Hematopoietic multipotent progenitor cell treated with erythropoietin and hydrocortisone succinate and interleukin-3 and kit ligand, for 4 days (in vitro differentiated cells): Measurements from ENCODE around the gene PRKAR1B.
A peak's percentile ranks its signal among the peaks of the same experiment; 100 is the strongest.

Experiments
- DNase-seq: peaks from one replicate; pipeline ENCODE4 v3.0.0-alpha.2; 2015

Gene PRKAR1B

GRCh38 chr7:739983-740942 lies 13.2 kb upstream of the PRKAR1B start:
- no peak for DNase-seq

DNA sequence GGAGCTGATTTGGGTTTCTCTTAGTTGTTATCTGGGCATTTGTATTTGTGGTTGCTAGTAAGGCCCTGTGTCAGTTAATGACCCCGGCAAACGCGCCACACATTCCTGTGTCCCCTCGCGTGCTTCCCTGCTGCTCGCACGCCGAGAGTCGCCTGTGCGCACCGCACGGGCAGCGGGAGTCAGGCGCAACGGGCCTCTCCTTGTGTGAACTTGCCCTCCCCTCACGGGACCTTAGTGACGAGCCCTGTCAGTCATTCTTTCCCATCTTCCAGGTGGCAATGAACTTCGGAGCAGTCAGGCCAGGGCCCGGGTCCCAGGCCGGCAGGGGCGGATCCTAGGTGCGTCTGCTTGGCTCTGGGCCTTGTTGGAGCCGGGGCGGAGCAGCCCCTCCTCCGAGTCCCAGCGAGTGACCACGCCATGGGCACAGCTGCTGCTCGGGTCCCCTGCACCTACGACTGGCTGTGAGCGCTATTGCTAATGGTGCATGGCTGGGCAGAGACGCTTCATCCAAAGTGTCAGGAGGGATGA lies 12.4 kb upstream of the PRKAR1B start:
- DNase-seq = no peak

DNA sequence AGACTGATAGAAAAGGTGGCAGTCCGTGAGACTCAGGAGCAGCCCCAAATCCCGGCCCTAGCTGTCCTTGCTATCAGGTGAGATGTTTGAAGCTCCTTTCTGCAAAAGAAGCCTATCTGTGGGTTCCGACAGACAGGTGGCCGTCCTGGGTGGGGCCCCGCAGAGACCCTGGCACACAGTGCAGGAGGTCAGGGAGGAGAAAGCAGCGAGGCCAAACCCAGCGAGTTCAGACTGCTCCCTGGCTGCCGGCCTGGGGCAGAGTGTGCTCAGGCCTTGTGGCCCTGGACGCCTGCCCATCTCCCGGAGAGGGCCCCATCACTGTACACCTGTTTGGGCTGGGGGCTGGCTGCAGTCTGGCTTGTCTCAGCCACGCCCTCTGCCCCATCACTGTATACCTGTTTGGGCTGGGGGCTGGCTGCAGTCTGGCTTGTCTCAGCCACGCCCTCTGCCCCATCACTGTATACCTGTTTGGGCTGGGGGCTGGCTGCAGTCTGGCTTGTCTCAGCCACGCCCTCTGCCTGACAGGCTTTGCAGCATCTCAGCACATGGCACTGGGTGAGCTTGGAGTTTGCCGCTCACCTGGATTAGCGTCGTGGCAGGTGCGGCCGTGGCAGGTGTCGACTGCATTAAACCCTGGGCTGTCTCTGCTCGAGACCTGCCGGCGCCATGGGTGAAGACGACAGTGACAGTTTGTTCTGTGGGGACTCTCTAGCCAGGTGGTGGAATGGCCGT lies 11.8 kb upstream of the PRKAR1B start:
- no peak for DNase-seq

DNA sequence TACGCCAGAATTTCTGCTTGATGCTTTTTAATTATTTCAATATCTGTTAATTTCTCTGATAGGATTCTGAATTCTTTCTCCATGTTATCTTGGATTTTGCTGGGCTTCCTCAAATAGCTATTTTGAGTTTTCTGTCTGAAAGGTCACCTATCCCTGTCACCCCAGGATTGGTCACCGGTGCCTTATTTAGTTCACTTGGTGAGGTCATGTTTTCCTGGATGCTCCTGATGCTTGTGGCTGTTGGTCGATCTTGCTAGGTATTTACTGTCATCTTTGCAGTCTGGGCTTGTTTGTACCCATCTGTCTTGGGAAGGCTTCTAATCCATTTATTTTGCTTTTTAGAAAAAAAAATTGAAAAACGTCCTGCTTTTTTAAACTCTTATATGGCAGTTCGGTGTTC lies 11.2 kb upstream of the PRKAR1B start:
- DNase-seq = no peak

DNA sequence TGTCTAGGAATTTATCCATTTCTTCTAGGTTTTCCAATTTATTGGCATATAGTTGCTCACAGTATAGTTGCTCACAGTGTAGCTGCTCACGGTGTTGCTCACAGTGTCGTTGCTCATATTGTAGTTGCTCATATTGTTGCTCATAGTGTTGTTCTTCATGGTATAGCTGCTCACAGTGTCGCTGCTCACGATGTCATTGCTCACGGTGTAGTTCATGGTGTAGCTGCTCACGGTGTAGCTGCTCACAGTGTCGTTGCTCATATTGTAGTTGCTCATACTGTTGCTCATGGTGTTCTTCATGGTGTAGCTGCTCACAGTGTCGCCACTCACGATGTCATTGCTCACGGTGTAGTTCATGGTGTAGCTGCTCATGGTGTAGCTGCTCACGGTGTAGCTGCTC lies 7.7 kb upstream of the PRKAR1B start:
- no peak for DNase-seq

DNA sequence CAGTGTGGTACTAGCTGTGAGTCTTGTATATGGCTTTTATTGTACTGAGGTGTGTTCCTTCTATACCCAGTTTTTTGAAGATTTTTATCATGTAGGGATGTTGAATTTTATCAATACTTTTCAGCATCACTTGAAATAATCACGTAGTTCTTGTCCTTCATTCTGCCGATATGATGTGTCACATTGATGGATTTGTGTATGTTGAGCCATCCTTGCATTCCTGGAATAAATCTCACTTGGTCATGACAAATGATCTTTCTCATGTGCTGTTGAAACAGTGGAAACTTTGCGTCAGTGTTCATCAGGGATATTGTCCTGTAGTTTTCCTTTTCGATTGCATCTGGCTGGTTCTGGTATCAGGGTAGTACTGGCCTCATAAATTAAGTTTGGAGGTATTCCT lies 7.1 kb upstream of the PRKAR1B start:
- peak; percentile 21 for DNase-seq

DNA sequence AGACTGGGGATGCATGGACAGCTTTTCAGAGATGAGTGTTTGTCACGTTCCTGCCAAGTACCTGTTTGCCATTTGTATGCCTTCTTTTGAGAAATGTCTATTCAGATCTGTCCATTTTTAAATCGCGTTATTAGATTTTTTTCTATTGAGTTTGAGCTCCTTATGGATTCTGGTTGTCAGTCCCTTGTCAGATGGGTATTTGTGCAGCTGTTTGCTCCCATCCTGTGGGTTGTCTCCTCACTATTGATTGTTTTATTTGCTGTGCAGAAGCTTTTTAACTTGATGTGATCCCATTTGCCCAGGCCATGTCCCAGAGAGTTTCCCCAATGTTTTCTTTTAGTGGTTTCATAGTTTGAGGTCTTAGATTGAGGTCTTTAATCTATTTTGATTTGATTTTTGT lies 5.5 kb upstream of the PRKAR1B start:
- DNase-seq = no peak

- peak; percentile 45 for DNase-seq
These were observed 5.0 kb upstream of the PRKAR1B start for GRCh38 chr7:732094-732541.

- no peak for DNase-seq
These were observed 4.5 kb upstream of the PRKAR1B start for GRCh38 chr7:731440-732085.

- no peak for DNase-seq
These were observed 3.7 kb upstream of the PRKAR1B start for GRCh38 chr7:730501-731439.

DNA sequence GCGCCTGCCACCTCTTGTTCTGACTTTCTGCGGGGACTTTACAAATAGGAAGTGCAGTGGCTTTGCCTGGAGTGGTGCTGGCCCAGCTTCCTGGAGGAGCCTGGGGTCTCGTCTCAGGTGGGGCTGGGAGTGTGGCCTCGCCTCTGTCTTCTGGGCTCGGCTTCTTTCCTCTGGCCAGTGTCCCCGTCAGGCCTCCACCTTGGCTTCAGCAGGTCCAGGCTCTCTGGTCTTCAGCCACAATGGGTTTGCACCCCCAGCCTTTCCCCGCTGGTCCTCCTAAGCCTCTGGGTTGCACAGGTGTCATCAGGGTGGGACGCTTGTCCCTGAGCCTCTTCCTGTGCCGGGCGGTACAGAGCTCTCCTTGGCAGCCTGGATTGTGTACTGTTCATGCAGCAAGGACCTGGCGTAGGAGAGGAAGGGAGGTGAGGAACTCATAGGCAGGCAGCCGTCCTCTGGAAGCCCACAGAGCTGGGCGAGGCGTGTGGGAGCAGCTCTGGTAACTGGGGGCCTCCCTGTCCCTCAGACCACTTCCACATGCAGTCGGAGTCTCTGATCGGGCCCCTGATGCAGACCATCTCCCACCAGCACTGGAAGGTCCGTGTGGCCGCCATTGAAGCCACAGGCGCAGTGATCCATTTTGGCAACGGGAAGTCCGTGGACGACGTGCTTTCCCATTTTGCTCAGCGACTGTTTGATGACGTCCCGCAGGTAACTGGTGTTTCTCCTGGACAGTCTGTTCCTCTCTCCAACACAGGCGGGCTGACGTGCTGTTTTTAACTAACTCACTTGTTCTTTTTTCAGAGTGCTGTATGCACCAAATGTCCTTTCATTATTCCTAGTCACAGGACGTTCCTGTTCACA lies 2.3 kb upstream of the PRKAR1B start:
- DNase-seq = no peak

GRCh38 chr7:728602-729001 lies 1.5 kb upstream of the PRKAR1B start:
- DNase-seq = no peak

- DNase-seq = no peak
These were observed 852 bp upstream of the PRKAR1B start for GRCh38 chr7:727806-728460.

DNA sequence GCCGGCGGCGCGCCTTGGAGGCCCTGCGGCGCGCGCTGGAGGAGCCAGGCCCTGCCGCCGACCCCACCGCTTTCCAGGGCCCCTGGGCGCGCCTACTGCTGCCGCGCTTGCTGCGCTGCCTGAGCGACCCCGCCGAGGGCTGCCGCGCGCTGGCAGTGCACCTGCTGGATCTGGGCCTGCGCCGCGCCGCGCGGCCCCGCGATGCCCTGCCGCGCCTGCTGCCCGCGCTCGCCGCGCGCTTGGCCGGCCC lies 302 bp downstream of the PRKAR1B start:
- DNase-seq = no peak

- peak; percentile 96 for DNase-seq
These were observed 812 bp downstream of the PRKAR1B start, which contains the start of gene DNAAF5 for GRCh38 chr7:726084-726853. Gene DNAAF5 (plus strand): TSS chr7:726699. CDS start chr7:726721, 22 bp downstream.

DNA sequence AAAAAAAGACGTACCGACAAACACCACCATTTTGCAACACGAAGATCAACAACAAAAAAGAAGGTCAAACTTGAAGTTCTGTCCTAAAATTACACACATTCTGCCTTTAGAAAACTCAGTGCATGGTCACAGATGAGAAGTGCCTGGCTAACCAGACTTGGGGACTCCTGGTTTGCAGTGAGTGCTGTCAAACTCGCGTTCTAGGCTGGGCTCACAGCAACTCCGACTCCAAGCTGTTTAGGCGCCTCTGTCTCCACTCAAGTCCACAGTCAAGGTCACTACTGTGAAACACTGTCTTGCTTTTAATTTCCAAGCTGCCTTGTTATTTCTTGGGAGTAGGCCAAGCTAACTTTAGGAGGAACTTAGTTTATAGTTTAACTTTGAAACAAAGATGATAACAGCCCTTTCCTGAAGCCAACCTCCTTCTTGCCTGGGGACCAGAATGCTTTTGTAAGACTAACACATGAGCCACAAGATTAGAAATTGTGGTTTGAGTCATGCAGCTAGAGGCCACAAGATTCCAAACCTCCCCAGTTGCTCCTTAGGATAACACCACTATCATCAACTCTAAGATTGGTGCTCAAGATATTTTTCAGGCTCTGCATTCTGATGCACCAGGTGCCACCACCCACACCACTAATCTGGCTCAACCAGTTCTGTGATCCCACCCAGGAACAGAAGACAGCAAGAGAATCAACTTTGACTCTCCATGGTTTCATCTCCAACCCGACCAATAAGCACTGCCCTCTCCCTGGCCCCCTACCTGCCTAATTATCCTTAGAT lies 1.7 kb downstream of the PRKAR1B start:
- DNase-seq = peak; percentile 91

DNA sequence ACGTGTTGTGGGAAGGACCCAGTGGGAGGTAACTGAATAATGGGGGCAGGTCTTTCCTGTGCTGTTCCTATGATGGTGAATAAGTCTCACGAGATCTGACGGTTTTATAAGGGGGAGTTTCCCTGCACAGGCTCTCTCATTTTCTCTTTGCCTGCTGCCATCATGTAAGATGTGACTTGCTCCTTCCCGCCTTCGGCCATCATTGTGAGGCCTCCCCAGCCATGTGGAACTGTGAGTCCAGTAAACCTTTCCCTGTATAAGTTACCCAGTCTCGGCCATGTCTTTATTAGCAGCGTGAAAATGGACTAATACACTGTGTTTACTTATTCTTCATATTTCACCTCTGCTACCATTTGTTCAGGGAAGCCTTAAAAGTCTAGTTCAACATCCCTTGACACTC lies 2.8 kb downstream of the PRKAR1B start:
- DNase-seq = no peak

- DNase-seq = no peak
These were observed 3.5 kb downstream of the PRKAR1B start for GRCh38 chr7:723541-723940.

DNA sequence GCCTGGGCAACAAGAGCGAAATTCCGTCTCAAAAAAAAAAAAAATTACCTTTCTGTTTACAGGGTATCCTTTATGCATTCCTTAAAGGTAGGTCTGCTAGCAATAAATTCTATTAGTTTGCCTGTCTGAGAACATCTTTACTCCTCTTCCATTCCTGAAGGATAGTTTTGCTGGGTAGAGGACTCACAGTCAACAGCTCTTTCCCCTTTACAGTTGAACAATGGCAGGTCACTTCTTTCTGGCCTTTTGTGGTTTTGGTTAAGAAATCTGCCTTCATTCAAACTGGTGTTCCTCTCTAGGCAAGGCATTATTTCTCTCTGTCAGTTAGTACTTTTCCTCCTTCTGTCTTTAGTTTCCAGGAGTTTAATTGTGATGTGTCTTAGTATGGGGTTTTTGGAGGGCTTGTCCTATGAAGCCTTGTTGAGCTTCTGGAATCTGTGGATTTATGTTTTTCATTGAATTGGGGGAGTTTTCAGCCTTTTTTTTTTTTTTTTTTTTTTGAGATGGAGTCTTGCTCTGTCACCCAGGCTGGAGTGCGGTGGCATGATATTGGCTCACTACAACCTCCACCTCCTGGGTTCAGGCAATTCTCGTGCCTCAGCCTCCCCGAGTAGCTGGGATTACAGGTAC lies 5.3 kb downstream of the PRKAR1B start:
- no peak for DNase-seq
